Fibroblast of villous mesenchyme (primary cell): Measurements from ENCODE around the gene OPRPN. TPM values are rescaled to one million over a fixed set of nuclear protein-coding genes. Genes with fewer than 3 reads are reported as not detected.

Experiments used
- DNase-seq: peaks from one replicate; pipeline ENCODE4 v3.0.0-alpha.2; 2010; ENCODE audit warnings: low read depth
- H3K4me3 ChIP-seq: 2 replicates; pipeline ENCODE4 v1.5.1; 2011; ENCODE audit warnings: low read depth, mild to moderate bottlenecking, low read length
- total RNA-seq: library from RNA; depleted of rRNA; stranded (reverse); fragments of >200 nt; gene quantifications from 2 replicates; pipeline ENCODE4 v1.2.3, GENCODE V29; 2012
- TF ChIP-seq, protein P1 (sequence below): IDR thresholded peaks from 2 replicates; pipeline ENCODE4 v1.5.1; 2012; ENCODE audit warnings: low read depth, mild to moderate bottlenecking, low read length; ENCODE audit not compliant: insufficient read depth

OPRPN gene
- total RNA-seq, 1 donor: not detected

DNA sequence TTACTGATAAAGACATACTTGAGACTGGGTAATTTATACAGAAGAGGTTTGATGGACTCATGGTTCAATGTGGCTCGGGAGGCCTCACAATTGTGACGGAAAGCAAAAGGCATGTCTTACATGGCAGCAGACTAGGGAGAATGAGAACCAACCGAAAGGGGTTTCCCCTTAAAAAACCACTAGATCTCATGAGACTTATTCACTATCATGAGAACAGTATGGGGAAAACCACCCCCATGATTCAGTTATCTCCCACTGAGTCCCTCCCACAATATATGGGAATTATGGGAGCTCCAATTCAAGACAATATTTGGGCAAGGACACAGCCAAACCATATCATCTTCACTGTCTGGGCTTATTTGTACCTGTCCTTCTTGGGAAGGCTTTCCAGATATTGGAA, 51.5 kb downstream of the OPRPN start:
- no peak for DNase-seq
- TF ChIP-seq, protein P1, sequence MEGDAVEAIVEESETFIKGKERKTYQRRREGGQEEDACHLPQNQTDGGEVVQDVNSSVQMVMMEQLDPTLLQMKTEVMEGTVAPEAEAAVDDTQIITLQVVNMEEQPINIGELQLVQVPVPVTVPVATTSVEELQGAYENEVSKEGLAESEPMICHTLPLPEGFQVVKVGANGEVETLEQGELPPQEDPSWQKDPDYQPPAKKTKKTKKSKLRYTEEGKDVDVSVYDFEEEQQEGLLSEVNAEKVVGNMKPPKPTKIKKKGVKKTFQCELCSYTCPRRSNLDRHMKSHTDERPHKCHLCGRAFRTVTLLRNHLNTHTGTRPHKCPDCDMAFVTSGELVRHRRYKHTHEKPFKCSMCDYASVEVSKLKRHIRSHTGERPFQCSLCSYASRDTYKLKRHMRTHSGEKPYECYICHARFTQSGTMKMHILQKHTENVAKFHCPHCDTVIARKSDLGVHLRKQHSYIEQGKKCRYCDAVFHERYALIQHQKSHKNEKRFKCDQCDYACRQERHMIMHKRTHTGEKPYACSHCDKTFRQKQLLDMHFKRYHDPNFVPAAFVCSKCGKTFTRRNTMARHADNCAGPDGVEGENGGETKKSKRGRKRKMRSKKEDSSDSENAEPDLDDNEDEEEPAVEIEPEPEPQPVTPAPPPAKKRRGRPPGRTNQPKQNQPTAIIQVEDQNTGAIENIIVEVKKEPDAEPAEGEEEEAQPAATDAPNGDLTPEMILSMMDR: no peak
- H3K4me3 ChIP-seq: no peak overlapping the region

DNA sequence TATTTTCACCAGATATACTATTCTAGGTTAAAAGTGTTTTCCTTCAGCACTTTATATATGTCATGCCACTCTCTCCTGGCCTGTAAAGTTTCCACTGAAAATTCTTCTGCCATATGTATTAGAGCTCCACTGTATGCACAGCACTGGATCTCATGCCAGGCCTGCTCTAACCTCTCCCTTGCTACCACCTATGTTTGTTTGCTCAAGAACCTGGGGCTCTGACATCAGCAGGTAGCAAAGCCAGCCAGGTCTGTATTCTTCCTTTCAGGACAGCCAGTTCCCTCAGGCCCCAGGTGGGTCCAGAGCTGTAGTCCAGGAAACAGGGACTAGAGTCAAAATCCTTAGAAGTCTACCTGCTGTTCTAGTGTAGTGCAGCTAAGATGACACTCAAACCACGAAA, 55.2 kb downstream of the OPRPN start:
- H3K4me3 ChIP-seq: no peak overlapping the region
- DNase-seq: no peak
- TF ChIP-seq, protein P1: no peak

Other genes starting within 250 kb of the OPRPN start
- not detected in 2 replicates for gene PRR27, start 243.7 kb upstream of the OPRPN start, total RNA-seq
- not detected in 2 replicates for gene ODAM, start 202.2 kb upstream of the OPRPN start, total RNA-seq
- not detected in 2 replicates for gene FDCSP, start 171.8 kb upstream of the OPRPN start, total RNA-seq
- gene CSN3, start 155.3 kb upstream of the OPRPN start, total RNA-seq: not detected in 2 replicates
- not detected in 2 replicates for gene CABS1, start 63.0 kb upstream of the OPRPN start, total RNA-seq
- gene SMR3A, start 37.2 kb upstream of the OPRPN start, total RNA-seq: not detected in 2 replicates
- not detected in 2 replicates for gene SMR3B, start 14.8 kb upstream of the OPRPN start, total RNA-seq
- not detected in 2 replicates for gene MUC7, start 74.3 kb downstream of the OPRPN start, total RNA-seq
- gene AMTN, start 120.6 kb downstream of the OPRPN start, total RNA-seq: not detected in 2 replicates
- gene AMBN, start 194.3 kb downstream of the OPRPN start, total RNA-seq: not detected in 2 replicates
- gene ENAM, start 230.8 kb downstream of the OPRPN start, total RNA-seq: 0.43 and 0.97 TPM in 2 replicates